Osteoblast (primary cell): ENCODE measurements around the gene CDC20. TPM values are rescaled to one million over a fixed set of nuclear protein-coding genes. Genes with fewer than 3 reads are reported as not detected.
"Not testable (repeated sequence)": the region's sequence is repeated elsewhere in the genome, so short reads cannot be mapped to it uniquely, and the experiment has no call there.

ENCODE experiments used
- DNase-seq: peaks from one replicate; pipeline ENCODE4 v3.0.0; 2011; ENCODE audit warnings: low spot score, mixed read lengths; ENCODE audit not compliant: insufficient read length; ENCODE audit errors: missing footprints
- H2AFZ ChIP-seq: 2 replicates; pipeline ENCODE4 v1.6.0; 2011; ENCODE audit warnings: mild to moderate bottlenecking, low read length
- H3K27ac ChIP-seq: 2 replicates; pipeline ENCODE4 v1.5.1; 2011; ENCODE audit warnings: mild to moderate bottlenecking, low read depth, low read length, moderate library complexity
- H3K27me3 ChIP-seq: 2 replicates; pipeline ENCODE4 v1.6.0; 2012; ENCODE audit warnings: mild to moderate bottlenecking, control low read depth, inconsistent platforms, low read length, moderate library complexity; ENCODE audit not compliant: insufficient read depth
- H3K36me3 ChIP-seq: 2 replicates; pipeline ENCODE4 v1.5.1; 2011; ENCODE audit warnings: mild to moderate bottlenecking, low read length, control low read depth, moderate library complexity; ENCODE audit not compliant: insufficient read depth
- H3K4me1 ChIP-seq: 2 replicates; pipeline ENCODE4 v1.5.1; 2011; ENCODE audit warnings: mild to moderate bottlenecking, low read length, control low read depth, moderate library complexity; ENCODE audit not compliant: insufficient read depth
- H3K4me2 ChIP-seq: 2 replicates; pipeline ENCODE4 v1.6.0; 2011; ENCODE audit warnings: mild to moderate bottlenecking, low read length; ENCODE audit not compliant: insufficient read depth
- H3K4me3 ChIP-seq: fragments of 200-600 bp; sonication (generic); 3 replicates; pipeline ENCODE4 v1.5.1; 2012; ENCODE audit warnings: mild to moderate bottlenecking, low read length, inconsistent platforms; ENCODE audit not compliant: insufficient read depth
- H3K79me2 ChIP-seq: 2 replicates; pipeline ENCODE4 v1.6.0; 2012; ENCODE audit warnings: mild to moderate bottlenecking, low read length, control low read depth, inconsistent platforms; ENCODE audit not compliant: insufficient read depth
- H3K9me3 ChIP-seq: 2 replicates; pipeline ENCODE4 v1.5.1; 2011; ENCODE audit warnings: low read depth, low read length, control low read depth
- H4K20me1 ChIP-seq: 2 replicates; pipeline ENCODE4 v1.6.0; 2012; ENCODE audit warnings: mild to moderate bottlenecking, low read length, control low read depth; ENCODE audit not compliant: insufficient read depth
- CTCF ChIP-seq: IDR thresholded peaks from 2 replicates; pipeline ENCODE4 v1.5.1; 2011; ENCODE audit warnings: mild to moderate bottlenecking, low read depth, low read length, moderate library complexity; ENCODE audit errors: extremely low read depth
- total RNA-seq: library from RNA; depleted of rRNA; stranded (reverse); fragments of >200 nt; gene quantifications from 2 replicates; pipeline ENCODE4 v1.2.3, GENCODE V29; 2012

Gene CDC20
- total RNA-seq, 1 donor: 4.7 TPM

GRCh38 chr1:43367026-43367903 lies 8.5 kb downstream of the CDC20 start:
- DNase-seq: peak; percentile 84
- TF ChIP-seq CTCF: no peak

GRCh38 chr1:43367904-43368645 lies 9.3 kb downstream of the CDC20 start, which contains the start of gene ELOVL1:
Gene ELOVL1, minus strand, starts transcription at chr1:43368011. Its CDS starts 2,402 bp downstream, at chr1:43365609.
- peaks cover 12% of the 10 kb centered on the region for H4K20me1 ChIP-seq
- peaks cover 27% of the 10 kb centered on the region for H3K36me3 ChIP-seq
- H3K27ac ChIP-seq: peak within 1 kb of the TSS; percentile 84
- peak within 1 kb of the TSS; percentile 97 for H3K4me3 ChIP-seq
- DNase-seq: peak; percentile 99
- no peaks in the 10 kb centered on the region for H3K27me3 ChIP-seq
- peaks cover 25% of the 10 kb centered on the region for H3K4me1 ChIP-seq
- H2AFZ ChIP-seq: peak within 1 kb of the TSS; percentile 82
- peak; percentile 21 for TF ChIP-seq CTCF
- H3K79me2 ChIP-seq: peaks cover 64% of the 10 kb centered on the region
- H3K4me2 ChIP-seq: peak within 1 kb of the TSS; percentile 93
- no peaks in the 10 kb centered on the region for H3K9me3 ChIP-seq

More at GRCh38 chr1:43367026-43367903, 8.5 kb downstream of the CDC20 start:
- Histone ChIP-seq H3K9me3 (no peaks in the 10 kb centered on the region), H3K27me3 (no peaks in the 10 kb centered on the region), H3K4me3 (peak overlapping the region; percentile 97), H4K20me1 (peaks cover 12% of the 10 kb centered on the region), H3K4me1 (peaks cover 17% of the 10 kb centered on the region), H2AFZ (no peak overlapping the region), H3K79me2 (peaks cover 70% of the 10 kb centered on the region), H3K36me3 (peaks cover 34% of the 10 kb centered on the region), H3K4me2 (peak overlapping the region; percentile 93), H3K27ac (peak overlapping the region; percentile 81)

- peaks cover 59% of the 10 kb centered on the region for H3K79me2 ChIP-seq
- peaks cover 31% of the 10 kb centered on the region for H3K4me1 ChIP-seq
Observed at GRCh38 chr1:43368646-43369020, 9.9 kb downstream of the CDC20 start.

GRCh38 chr1:43369779-43370178 lies 11.0 kb downstream of the CDC20 start:
- H3K4me1 ChIP-seq: peaks cover 37% of the 10 kb centered on the region
- H3K27me3 ChIP-seq, DNase-seq, H3K4me2 ChIP-seq, H4K20me1 ChIP-seq, H3K36me3 ChIP-seq, H2AFZ ChIP-seq, H3K27ac ChIP-seq, H3K9me3 ChIP-seq, H3K4me3 ChIP-seq: not testable (repeated sequence)
- H3K79me2 ChIP-seq: peaks cover 48% of the 10 kb centered on the region

More at GRCh38 chr1:43368646-43369020, 9.9 kb downstream of the CDC20 start:
- Histone ChIP-seq H4K20me1 (peaks cover 12% of the 10 kb centered on the region), H3K4me2 (peak overlapping the region; percentile 93), H3K27ac (peak overlapping the region; percentile 84), H3K9me3 (no peaks in the 10 kb centered on the region), H3K27me3 (no peaks in the 10 kb centered on the region), H3K4me3 (peak overlapping the region; percentile 97), H2AFZ (peak overlapping the region; percentile 82), H3K36me3 (peaks cover 21% of the 10 kb centered on the region)
- TF ChIP-seq CTCF: no peak
- peak; percentile 25 for DNase-seq
